IMR-90 (cell line): Measurements from ENCODE around the gene IP6K3. TPM values are rescaled to one million over a fixed set of nuclear protein-coding genes. Genes with fewer than 3 reads are reported as not detected.

Source experiments
- ATAC-seq: fragments of 200-7000 bp; cut with Tn5 transposase; 2 replicates; pipeline ENCODE4 v1.9.1; 2020; ENCODE audit warnings: low read depth, mild to moderate bottlenecking, moderate library complexity
- BruUV-seq: library from RNA; stranded (reverse); fragments of 400-500 nt; replicated peaks from 2 replicates; lab custom pipeline; 2021; lab: Mats Ljungman, UMichigan
- CTCF ChIA-PET: fragments of 300-600 bp; formaldehyde crosslinking; extraction: SDS; loops from one replicate; lab custom pipeline; 2021; ENCODE audit warnings: antibody characterized with exemption; lab: Yijun Ruan, JAX
- POLR2A ChIA-PET: fragments of 300-600 bp; sonication (Branson Sonifier 250); formaldehyde crosslinking; loops from one replicate; lab custom pipeline; 2022; ENCODE audit warnings: antibody characterized with exemption; ENCODE audit not compliant: unreplicated experiment; lab: Charles Lee
- DNase-seq: peaks from one replicate; pipeline ENCODE4 v3.0.0; 2013
- H2AFZ ChIP-seq: replicated peaks from 2 replicates; pipeline ENCODE3; 2013; ENCODE audit warnings: low read length, mild to moderate bottlenecking; ENCODE audit not compliant: poor library complexity
- H2AK5ac ChIP-seq: 2 replicates; pipeline ENCODE4 v1.6.1; 2013; ENCODE audit warnings: low read depth, low read length, inconsistent platforms
- H2AK9ac ChIP-seq: replicated peaks from 2 replicates; pipeline ENCODE3; 2013; ENCODE audit warnings: mild to moderate bottlenecking, low read depth, low read length, moderate library complexity; ENCODE audit not compliant: poor library complexity
- H2BK120ac ChIP-seq: 2 replicates; pipeline ENCODE4 v1.6.1; 2013; ENCODE audit warnings: low read depth, low read length, inconsistent platforms
- H2BK15ac ChIP-seq: 3 replicates; pipeline ENCODE4 v1.6.1; 2013; ENCODE audit warnings: low read depth, low read length, inconsistent platforms
- H2BK20ac ChIP-seq: 2 replicates; pipeline ENCODE4 v1.6.1; 2013; ENCODE audit warnings: low read depth, mild to moderate bottlenecking, inconsistent platforms, low read length, moderate library complexity
- H2BK5ac ChIP-seq: 2 replicates; pipeline ENCODE4 v1.6.1; 2013; ENCODE audit warnings: mild to moderate bottlenecking, low read depth, low read length, inconsistent platforms; ENCODE audit not compliant: poor library complexity, severe bottlenecking
- H3K14ac ChIP-seq: replicated peaks from 2 replicates; pipeline ENCODE4 v1.6.1; 2013; ENCODE audit warnings: low read depth, low read length, inconsistent platforms
- H3K18ac ChIP-seq: 2 replicates; pipeline ENCODE4 v1.6.1; 2013; ENCODE audit warnings: low read depth, low read length, control low read depth
- H3K23ac ChIP-seq: 2 replicates; pipeline ENCODE4 v1.6.1; 2013; ENCODE audit warnings: low read depth, low read length, inconsistent platforms
- H3K27ac ChIP-seq: 2 replicates; pipeline ENCODE4 v1.5.1; 2013; ENCODE audit warnings: mild to moderate bottlenecking, control low read depth, low read length; ENCODE audit not compliant: insufficient read depth
- H3K27me3 ChIP-seq: 2 replicates; pipeline ENCODE4 v1.6.1; 2013; ENCODE audit warnings: low read length; ENCODE audit not compliant: control insufficient read depth, insufficient read depth
- H3K36me3 ChIP-seq: 2 replicates; pipeline ENCODE4 v1.6.1; 2013; ENCODE audit warnings: low read length, mixed read lengths; ENCODE audit not compliant: control insufficient read depth, insufficient read depth
- H3K4ac ChIP-seq: 2 replicates; pipeline ENCODE4 v1.6.1; 2013; ENCODE audit warnings: low read depth, low read length, inconsistent platforms
- H3K4me1 ChIP-seq: 2 replicates; pipeline ENCODE4 v1.6.1; 2013; ENCODE audit warnings: low read length, mixed read lengths; ENCODE audit not compliant: control insufficient read depth, insufficient read depth
- H3K4me2 ChIP-seq: 2 replicates; pipeline ENCODE4 v1.6.1; 2013; ENCODE audit warnings: low read depth, mild to moderate bottlenecking, control low read depth, low read length, moderate library complexity
- H3K4me3 ChIP-seq: 2 replicates; pipeline ENCODE4 v1.5.1; 2013; ENCODE audit warnings: low read depth, mild to moderate bottlenecking, control low read depth, low read length, moderate library complexity; ENCODE audit not compliant: insufficient read depth
- H3K56ac ChIP-seq: 2 replicates; pipeline ENCODE4 v1.6.1; 2013; ENCODE audit warnings: low read length, inconsistent platforms; ENCODE audit not compliant: insufficient read depth; ENCODE audit errors: extremely low read depth
- H3K79me1 ChIP-seq, 2 experiments: 2 replicates each; pipeline ENCODE4 v1.6.1; 2013; ENCODE audit warnings: low read length in 2 of 2, inconsistent platforms in 1 of 2, low read depth in 1 of 2
- H3K9ac ChIP-seq: 2 replicates; pipeline ENCODE4 v1.6.1; 2013; ENCODE audit warnings: low read depth, low read length, control low read depth
- H3K9me1 ChIP-seq: 2 replicates; pipeline ENCODE4 v1.6.1; 2013; ENCODE audit warnings: low read length, inconsistent platforms; ENCODE audit not compliant: insufficient read depth
- H3K9me3 ChIP-seq: 2 replicates; pipeline ENCODE4 v1.6.1; 2013; ENCODE audit warnings: low read length; ENCODE audit not compliant: control insufficient read depth, insufficient read depth
- H4K20me1 ChIP-seq: 2 replicates; pipeline ENCODE4 v1.6.1; 2013; ENCODE audit warnings: low read length, inconsistent platforms; ENCODE audit not compliant: insufficient read depth
- H4K5ac ChIP-seq: 2 replicates; pipeline ENCODE4 v1.6.1; 2013; ENCODE audit warnings: mild to moderate bottlenecking, low read depth, low read length, control low read depth
- H4K8ac ChIP-seq, 2 experiments: 2 replicates each; pipeline ENCODE4 v1.6.1; 2013; ENCODE audit warnings: low read depth in 2 of 2, low read length in 2 of 2, control low read depth in 1 of 2, inconsistent platforms in 1 of 2
- H4K91ac ChIP-seq: 2 replicates; pipeline ENCODE4 v1.6.1; 2013; ENCODE audit warnings: low read depth, low read length, inconsistent platforms; ENCODE audit not compliant: insufficient read depth
- MXI1 ChIP-seq: IDR thresholded peaks from 2 replicates; pipeline ENCODE4 v1.6.1; 2012; ENCODE audit warnings: low read depth, mild to moderate bottlenecking, low read length, moderate library complexity, borderline replicate concordance
- RFX5 ChIP-seq: IDR thresholded peaks from 2 replicates; pipeline ENCODE4 v1.8.0; 2012; ENCODE audit warnings: low read depth, mild to moderate bottlenecking, low read length, moderate library complexity
- SMC3 ChIP-seq: fragments of 150-350 bp; IDR thresholded peaks from 2 replicates; pipeline ENCODE4 v1.6.1; 2016; ENCODE audit warnings: low read depth, mild to moderate bottlenecking, antibody characterized with exemption, low read length, moderate library complexity
- USF2 ChIP-seq: fragments of 150-350 bp; IDR thresholded peaks from 2 replicates; pipeline ENCODE4 v1.6.1; 2017; ENCODE audit warnings: mild to moderate bottlenecking, antibody characterized with exemption, low read length, low read depth
- WGBS, 2 experiments: methylation state at CpG; one replicate each; pipeline versions ENCODE4 v1.1.5 to v1.1.7; 2013; ENCODE audit warnings: missing lambda C conversion rate in 2 of 2; ENCODE audit not compliant: insufficient read length in 1 of 2; ENCODE audit errors: extremely low coverage in 2 of 2; 5-methylcytosine and 5-hydroxymethylcytosine counted together
- dilution Hi-C: fragments of 300-500 bp; cut with HindIII; formaldehyde crosslinking; loops from one replicate; pipeline ENCODE4 v1.14.3; 2018; ENCODE audit warnings: low sequenced_read_pairs; ENCODE audit not compliant: unreplicated experiment
- in situ Hi-C: fragments of 300-500 bp; cut with MboI; formaldehyde crosslinking; loops from 3 replicates; pipeline ENCODE4 v1.14.3; 2019; ENCODE audit warnings: low sequenced_read_pairs, inconsistent platforms, mixed read lengths
- intact Hi-C: fragments of 100-400 bp; cut with micrococcal nuclease; formaldehyde crosslinking; loops from 2 replicates; pipeline ENCODE4 v1.10.0; 2022
- polyA plus RNA-seq, 3 experiments: library from polyadenylated mRNA; depleted of rRNA; stranded (reverse); fragments of >200 nt; gene quantifications; 2 replicates each; pipeline ENCODE4 v1.2.3, GENCODE V29; 2012; ENCODE audit warnings: low replicate concordance in 1 of 3
- total RNA-seq: library from RNA; depleted of rRNA; stranded (reverse); fragments of >200 nt; gene quantifications from 2 replicates; pipeline ENCODE4 v1.2.3, GENCODE V29; 2012

Gene IP6K3
- total and polyA plus RNA-seq, 2 of the 4 experiments (the other 2 are of a cell fraction) = 0.18 to 0.51 TPM

GRCh38 chr6:33759887-33760629 lies 13.4 kb upstream of the IP6K3 start:
- no peak overlapping the region for H3K56ac ChIP-seq
- H3K79me1 ChIP-seq = no peaks in the 10 kb centered on the region
- H3K4me2 ChIP-seq = no peak overlapping the region
- peaks cover 5% of the 10 kb centered on the region for H4K20me1 ChIP-seq
- H2BK20ac ChIP-seq = no peak overlapping the region
- in situ Hi-C loops = loop anchor here (10.0 kb wide), 2 partner anchors 175 to 395 kb away; partner anchors contain the start of gene BAK1
- no peak overlapping the region for H3K14ac ChIP-seq
- H4K91ac ChIP-seq = no peak overlapping the region
- no peaks in the 10 kb centered on the region for H3K9me3 ChIP-seq
- TF ChIP-seq MXI1 = no peak
- TF ChIP-seq SMC3 = no peak
- no peak for TF ChIP-seq USF2
- no peak for TF ChIP-seq RFX5
- ChIA-PET CTCF (interaction anchor here (0.6 to 4.8 kb wide), 3 partner anchors 10 to 15 kb away, joined by 3 to 29 read pairs (median 3); partner anchors contain the start of gene IP6K3), POLR2A (no interaction called here)
- peak overlapping the region; percentile 53; the same call in 1 of the 2 replicates for H2AK5ac ChIP-seq
- BruUV-seq = no TSS peak
- H3K4me3 ChIP-seq = no peak overlapping the region
- ATAC-seq (no peak), DNase-seq (no peak)
- H3K4me1 ChIP-seq = peaks cover 19% of the 10 kb centered on the region; the same call in 1 of the 2 replicates
- no peaks in the 10 kb centered on the region for H3K27me3 ChIP-seq
- no peaks in the 10 kb centered on the region for H3K36me3 ChIP-seq
- no peak overlapping the region for H2AFZ ChIP-seq
- no peak overlapping the region for H3K23ac ChIP-seq
- H3K18ac ChIP-seq = no peak overlapping the region
- H4K8ac ChIP-seq = no peak overlapping the region
- H3K27ac ChIP-seq = no peak overlapping the region
- H3K9ac ChIP-seq = no peak overlapping the region
- H3K4ac ChIP-seq = no peak overlapping the region
- no peak overlapping the region for H2BK15ac ChIP-seq
- no peak overlapping the region for H4K5ac ChIP-seq
- no peaks in the 10 kb centered on the region for H3K9me1 ChIP-seq
- H2BK120ac ChIP-seq = no peak overlapping the region
- H2AK9ac ChIP-seq = no peak overlapping the region
- no peak overlapping the region for H2BK5ac ChIP-seq
- dilution Hi-C loops = no loop called here
- WGBS, 2 experiments = 40% methylated on average over 2 of the region's 9 CpGs; no CpG with 5 or more reads in 1 of the 2 experiments
- intact Hi-C loops = loop anchor here (5.0 kb wide), 1 partner anchor 173 kb away; no protein-coding TSS in a partner anchor
